ENCODE data around the gene CAMK1D. TPM values are rescaled to one million over a fixed set of nuclear protein-coding genes. Genes with fewer than 3 reads are reported as not detected.

CAMK1D gene
- polyA plus RNA-seq, 2 of the 4 experiments (the other 2 are of a cell fraction): 6.6 to 12.5 TPM

GRCh38 chr10:12843296-12843945 is 494.1 kb downstream of the CAMK1D start:
- ChIA-PET CTCF (interaction anchor here (0.9 to 1.7 kb wide), 3 partner anchors 136 to 579 kb away, joined by 3 to 4 read pairs (median 3); no protein-coding TSS in a partner anchor), POLR2A (no interaction called here)
- peaks cover 14% of the 10 kb centered on the region for H3K4me1 ChIP-seq
- no peak overlapping the region for H3K27ac ChIP-seq
- TF ChIP-seq HOXA7 (CRISPR knock-in tag; IDR thresholded peaks at IDR 0.05) (no peak), ZC3H11A (IDR thresholded peaks at IDR 0.05) (no peak), HOXB5 (CRISPR knock-in tag; IDR thresholded peaks at IDR 0.05) (no peak), CBX8 (IDR thresholded peaks at IDR 0.05) (no peak), HEYL (CRISPR knock-in tag; IDR thresholded peaks at IDR 0.05) (no peak), BHLHE40 (IDR thresholded peaks at IDR 0.05; ENCODE audit: low read depth, low read length) (no peak), KDM5A (IDR thresholded peaks at IDR 0.05) (no peak), ESRRA (IDR thresholded peaks at IDR 0.05; ENCODE audit: borderline replicate concordance, low read length) (no peak), RARB (CRISPR knock-in tag; IDR thresholded peaks at IDR 0.05) (no peak), JUNB (IDR thresholded peaks at IDR 0.05) (no peak), POLR2A (IDR thresholded peaks at IDR 0.05; ENCODE audit: low read length) (no peak), RNF2 (IDR thresholded peaks at IDR 0.05; ENCODE audit: borderline replicate concordance, low read depth) (no peak), TFCP2L1 (CRISPR knock-in tag; IDR thresholded peaks at IDR 0.05) (no peak), POLR2AphosphoS2 (conservative IDR thresholded peaks at IDR 0.05; ENCODE audit: low read length) (no peak), EP300 (IDR thresholded peaks at IDR 0.05) (no peak), EHMT2 (IDR thresholded peaks at IDR 0.05; ENCODE audit: low read depth) (no peak), GATA3 (IDR thresholded peaks at IDR 0.05; ENCODE audit: borderline replicate concordance) (no peak)
- FAIRE-seq (no peak), ATAC-seq (no peak), DNase-seq (ENCODE audit: low read depth in 1 of 2, low spot score in 1 of 2) (no peak)
- no peak overlapping the region for H3K4me3 ChIP-seq
- whole genome bisulfite sequencing (ENCODE audit: missing lambda C conversion rate): 91% methylated on average over 12 of the region's 12 CpGs
- no peaks in the 10 kb centered on the region for H3K9me3 ChIP-seq
- no peak overlapping the region for H3K4me2 ChIP-seq

- FAIRE-seq (peak; percentile 13), ATAC-seq (peak; percentile 44 to 58; a peak in 4 of 6 replicates), DNase-seq (ENCODE audit: low read depth in 1 of 2, low spot score in 1 of 2) (peak; percentile 45 to 53)
- ChIA-PET POLR2A (no interaction called here), CTCF (interaction anchor here (0.6 to 1.0 kb wide), 2 partner anchors 58 to 1030 kb away, joined by 3 to 5 read pairs; no protein-coding TSS in a partner anchor)
- Histone ChIP-seq H3K9me3 (no peaks in the 10 kb centered on the region), H3K4me2 (peak overlapping the region; percentile 62), H3K27ac (peak overlapping the region; percentile 40 to 74), H3K4me1 (peaks cover 14% of the 10 kb centered on the region), H3K4me3 (no peak overlapping the region)
- TF ChIP-seq FOSL2 (IDR thresholded peaks at IDR 0.05) (no peak), FOSL2 (CRISPR knock-in tag; IDR thresholded peaks at IDR 0.05) (peak; percentile 66), JUNB (IDR thresholded peaks at IDR 0.05) (0 out of 2 replicates have a peak, but pooled peaks have one; percentile 28), ZFP36 (IDR thresholded peaks at IDR 0.05; ENCODE audit: borderline replicate concordance, partially characterized antibody) (no peak), TFCP2L1 (CRISPR knock-in tag; IDR thresholded peaks at IDR 0.05) (no peak)
- 18% methylated on average over 11 of the region's 11 CpGs for WGBS (ENCODE audit: missing lambda C conversion rate)
Observed at GRCh38 chr10:12844811-12845483, 495.6 kb downstream of the CAMK1D start.

- Histone ChIP-seq H3K4me1 (peaks cover 14% of the 10 kb centered on the region), H3K27ac (no peak overlapping the region), H3K9me3 (no peaks in the 10 kb centered on the region), H3K4me2 (no peak overlapping the region), H3K4me3 (no peak overlapping the region)
- POLR2A ChIA-PET: no interaction called here
- 62% methylated on average over 1 of the region's 1 CpG for WGBS (ENCODE audit: missing lambda C conversion rate)
- DNase-seq (ENCODE audit: low read depth in 1 of 2, low spot score in 1 of 2) (no peak), ATAC-seq (no peak; a peak in 1 of 6 replicates), FAIRE-seq (no peak)
- TF ChIP-seq REST (IDR thresholded peaks at IDR 0.05) (no peak), HMGXB4 (CRISPR knock-in tag; IDR thresholded peaks at IDR 0.05; ENCODE audit: borderline replicate concordance) (no peak)
- CTCF ChIA-PET: interaction anchor here (0.8 to 2.4 kb wide), 6 partner anchors 8 to 139 kb away, joined by 3 to 8 read pairs (median 3); no protein-coding TSS in a partner anchor
Observed at GRCh38 chr10:12846718-12847117, 497.4 kb downstream of the CAMK1D start.
